ENCODE results near the gene SEC14L2.

DNA sequence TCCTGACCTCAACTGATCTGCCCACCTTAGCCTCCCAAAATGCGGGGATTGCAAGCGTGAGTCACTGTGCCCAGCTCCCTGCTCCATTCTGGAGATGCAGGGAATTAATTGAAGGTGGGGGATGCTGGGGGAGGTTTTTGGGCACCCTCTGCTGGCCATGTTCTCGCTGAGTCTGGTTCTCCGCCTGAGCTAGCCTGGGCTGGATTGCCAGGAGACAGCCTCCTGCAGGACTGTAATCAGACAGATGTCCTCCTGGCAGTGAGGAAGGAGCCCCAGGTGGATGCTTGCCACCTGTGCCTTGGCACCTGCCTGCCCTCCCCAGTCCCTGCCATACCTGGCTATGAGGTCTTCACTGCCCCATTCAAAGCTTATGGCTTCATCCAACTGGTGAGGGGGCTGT lies 34.1 kb downstream of the SEC14L2 start:
- TF ChIP-seq ZNF335 (tag by site-specific recombination; conservative IDR thresholded peaks at IDR 0.05) (no peak), GLIS1 (tag by site-specific recombination; IDR thresholded peaks at IDR 0.05) (no peak), ZNF121 (tag by site-specific recombination; IDR thresholded peaks at IDR 0.05) (no peak), ZBTB20 (tag by site-specific recombination; IDR thresholded peaks at IDR 0.05) (no peak), ZBTB1 (tag by site-specific recombination; IDR thresholded peaks at IDR 0.05) (no peak), ZBTB7A (tag by site-specific recombination; IDR thresholded peaks at IDR 0.05; ENCODE audit: low read depth) (no peak), ZNF23 (tag by site-specific recombination; IDR thresholded peaks at IDR 0.05; ENCODE audit: borderline replicate concordance) (no peak)
- TF ChIP-seq, protein P1, sequence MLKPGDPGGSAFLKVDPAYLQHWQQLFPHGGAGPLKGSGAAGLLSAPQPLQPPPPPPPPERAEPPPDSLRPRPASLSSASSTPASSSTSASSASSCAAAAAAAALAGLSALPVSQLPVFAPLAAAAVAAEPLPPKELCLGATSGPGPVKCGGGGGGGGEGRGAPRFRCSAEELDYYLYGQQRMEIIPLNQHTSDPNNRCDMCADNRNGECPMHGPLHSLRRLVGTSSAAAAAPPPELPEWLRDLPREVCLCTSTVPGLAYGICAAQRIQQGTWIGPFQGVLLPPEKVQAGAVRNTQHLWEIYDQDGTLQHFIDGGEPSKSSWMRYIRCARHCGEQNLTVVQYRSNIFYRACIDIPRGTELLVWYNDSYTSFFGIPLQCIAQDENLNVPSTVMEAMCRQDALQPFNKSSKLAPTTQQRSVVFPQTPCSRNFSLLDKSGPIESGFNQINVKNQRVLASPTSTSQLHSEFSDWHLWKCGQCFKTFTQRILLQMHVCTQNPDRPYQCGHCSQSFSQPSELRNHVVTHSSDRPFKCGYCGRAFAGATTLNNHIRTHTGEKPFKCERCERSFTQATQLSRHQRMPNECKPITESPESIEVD (tag by site-specific recombination; IDR thresholded peaks at IDR 0.05): no peak
- TF ChIP-seq, protein P2, sequence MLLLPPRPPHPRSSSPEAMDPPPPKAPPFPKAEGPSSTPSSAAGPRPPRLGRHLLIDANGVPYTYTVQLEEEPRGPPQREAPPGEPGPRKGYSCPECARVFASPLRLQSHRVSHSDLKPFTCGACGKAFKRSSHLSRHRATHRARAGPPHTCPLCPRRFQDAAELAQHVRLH (tag by site-specific recombination; IDR thresholded peaks at IDR 0.05): no peak
- TF ChIP-seq, protein P3, sequence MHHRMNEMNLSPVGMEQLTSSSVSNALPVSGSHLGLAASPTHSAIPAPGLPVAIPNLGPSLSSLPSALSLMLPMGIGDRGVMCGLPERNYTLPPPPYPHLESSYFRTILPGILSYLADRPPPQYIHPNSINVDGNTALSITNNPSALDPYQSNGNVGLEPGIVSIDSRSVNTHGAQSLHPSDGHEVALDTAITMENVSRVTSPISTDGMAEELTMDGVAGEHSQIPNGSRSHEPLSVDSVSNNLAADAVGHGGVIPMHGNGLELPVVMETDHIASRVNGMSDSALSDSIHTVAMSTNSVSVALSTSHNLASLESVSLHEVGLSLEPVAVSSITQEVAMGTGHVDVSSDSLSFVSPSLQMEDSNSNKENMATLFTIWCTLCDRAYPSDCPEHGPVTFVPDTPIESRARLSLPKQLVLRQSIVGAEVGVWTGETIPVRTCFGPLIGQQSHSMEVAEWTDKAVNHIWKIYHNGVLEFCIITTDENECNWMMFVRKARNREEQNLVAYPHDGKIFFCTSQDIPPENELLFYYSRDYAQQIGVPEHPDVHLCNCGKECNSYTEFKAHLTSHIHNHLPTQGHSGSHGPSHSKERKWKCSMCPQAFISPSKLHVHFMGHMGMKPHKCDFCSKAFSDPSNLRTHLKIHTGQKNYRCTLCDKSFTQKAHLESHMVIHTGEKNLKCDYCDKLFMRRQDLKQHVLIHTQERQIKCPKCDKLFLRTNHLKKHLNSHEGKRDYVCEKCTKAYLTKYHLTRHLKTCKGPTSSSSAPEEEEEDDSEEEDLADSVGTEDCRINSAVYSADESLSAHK (tag by site-specific recombination; IDR thresholded peaks at IDR 0.05): no peak

Data from HEK293 (cell line).